ENCODE measurements around the gene GRID1.
"Not testable (repeated sequence)": the region's sequence is repeated elsewhere in the genome, so short reads cannot be mapped to it uniquely, and the experiment has no call there.

GRID1 gene

DNA sequence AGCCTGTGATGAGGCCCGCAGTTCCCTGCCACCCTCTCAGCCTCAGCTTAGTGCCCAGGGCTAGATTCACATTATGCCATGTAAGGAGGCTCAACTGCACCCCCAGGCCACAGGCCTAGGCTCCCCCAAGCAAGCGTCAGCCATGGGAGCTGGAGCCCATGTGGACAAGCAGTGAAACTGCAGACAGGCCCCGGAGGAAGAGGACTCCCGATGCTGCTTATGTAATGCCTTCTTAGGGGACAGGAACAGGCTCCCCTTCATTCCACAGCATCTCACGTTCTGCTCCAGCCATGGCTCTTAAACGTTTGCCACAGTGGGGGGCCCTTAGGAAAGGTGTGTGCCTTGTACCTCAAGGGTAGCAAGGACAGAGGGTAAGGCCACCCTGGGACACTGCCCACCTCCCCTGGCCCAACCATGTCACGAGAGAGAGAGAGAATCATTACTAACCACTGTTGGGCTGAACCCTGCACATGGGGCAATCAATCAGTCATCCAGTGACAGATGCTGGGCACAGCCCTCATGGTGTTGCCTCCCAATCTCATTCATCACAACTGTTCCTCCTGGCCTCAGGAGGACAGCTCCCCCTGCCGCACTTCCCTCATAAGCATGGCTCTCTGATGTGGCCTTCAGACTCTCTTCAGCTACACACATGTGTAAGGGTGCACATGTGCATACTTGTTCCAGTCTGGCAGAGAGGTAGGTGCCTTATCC is 263.0 kb downstream of the GRID1 start:
- DNase-seq, result peak in 1 of 4 experiments; percentile 2

DNA sequence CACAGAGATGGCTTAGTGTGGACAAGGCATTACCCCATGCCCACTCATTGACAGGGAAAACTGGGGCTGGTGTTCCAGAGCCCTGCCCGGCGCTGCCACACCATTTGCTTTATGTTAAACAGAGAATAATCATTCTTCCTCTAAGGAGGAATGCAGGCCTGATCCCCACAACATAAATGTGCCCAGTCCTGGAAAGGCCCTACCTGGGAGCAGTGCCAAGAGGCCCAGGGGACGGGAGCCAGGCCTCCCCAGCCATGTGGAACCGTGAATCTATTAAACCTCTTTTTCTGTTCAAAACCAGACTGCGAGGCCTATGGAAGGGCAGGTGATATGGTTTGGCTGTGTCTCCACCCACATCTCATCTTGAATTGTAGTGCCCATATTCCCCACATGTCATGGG is 264.1 kb downstream of the GRID1 start:
- DNase-seq, result no peak

DNA sequence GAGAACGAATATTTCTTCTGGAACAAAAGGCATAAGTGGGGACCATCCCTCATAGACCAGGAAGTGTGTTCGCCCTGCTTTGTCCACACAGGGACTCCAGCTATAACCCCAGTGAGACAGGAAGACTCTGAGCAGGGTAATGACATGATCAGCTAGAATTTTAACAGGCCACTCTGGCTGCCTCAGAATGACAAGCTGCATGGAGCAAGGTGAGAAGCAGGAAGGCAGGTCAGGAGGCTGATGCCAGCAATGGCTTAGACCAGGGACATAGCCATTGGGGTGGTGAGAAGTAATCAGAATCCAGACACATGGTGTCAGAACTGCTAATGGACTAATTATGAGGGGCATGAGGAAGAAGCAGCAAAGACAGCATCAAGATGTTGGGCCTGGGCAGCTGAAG is 264.6 kb downstream of the GRID1 start:
- DNase-seq, result no peak

DNA sequence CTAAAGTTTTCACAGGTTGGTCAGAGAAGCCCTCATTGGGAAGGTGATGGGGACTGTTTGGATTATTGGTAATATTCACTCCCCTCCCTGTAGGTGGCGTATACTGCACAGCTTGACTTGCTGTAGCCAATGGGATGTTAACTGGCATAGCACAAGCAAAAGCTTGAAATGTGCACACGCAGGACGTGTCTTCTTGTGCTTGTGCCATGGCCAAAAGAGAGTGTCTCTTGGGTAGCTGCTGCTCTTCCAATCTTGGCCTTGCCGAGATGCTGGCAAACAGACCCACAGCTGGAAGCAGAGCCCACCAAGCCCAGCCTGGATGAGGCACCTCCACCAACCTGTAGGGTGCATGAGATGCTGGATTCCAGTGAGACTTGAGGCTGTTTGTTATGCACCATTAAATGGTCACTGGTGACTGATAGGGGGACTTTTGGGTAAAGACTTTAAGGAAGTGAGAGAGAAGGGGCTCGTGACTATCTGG is 266.0 kb downstream of the GRID1 start:
- peak; percentile 43 to 75 (median 64) for DNase-seq

DNA sequence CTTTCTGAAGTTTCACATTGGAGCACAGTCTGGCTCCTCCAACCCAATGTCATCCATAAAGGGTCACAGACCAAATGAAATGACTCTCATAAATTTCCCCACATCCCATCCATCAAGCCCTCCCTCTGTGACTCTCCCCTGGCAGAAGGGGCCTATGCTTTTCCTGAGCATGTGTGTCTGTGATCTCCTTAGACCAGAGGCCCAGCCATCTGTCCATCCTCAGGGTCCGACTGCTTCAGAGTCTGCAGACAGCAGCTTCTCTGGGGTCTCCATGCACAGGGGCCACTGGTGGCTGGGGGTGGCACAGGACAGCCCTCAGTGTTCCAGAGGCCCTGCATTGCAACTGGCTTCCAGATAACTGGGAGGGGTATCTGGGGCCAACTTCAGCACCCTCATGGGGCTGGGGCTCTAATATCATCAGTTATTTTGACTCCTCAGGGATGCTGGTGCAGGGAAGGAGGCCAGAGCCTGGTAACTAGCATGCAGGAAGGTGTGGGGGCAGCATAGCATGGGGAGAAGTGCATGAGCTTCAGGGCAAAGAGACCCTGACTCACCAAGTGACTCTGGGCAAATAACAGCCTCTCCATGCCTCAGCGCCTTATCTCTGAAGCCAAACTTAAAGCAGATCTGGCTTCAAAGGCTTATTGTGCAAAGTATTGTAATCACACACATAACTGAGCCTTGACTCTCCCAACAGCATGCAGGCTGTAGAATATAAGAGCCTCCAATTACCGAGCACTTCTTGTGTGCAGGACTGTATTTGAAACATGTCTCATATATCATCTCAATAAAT is 266.9 kb downstream of the GRID1 start:
- no peak for DNase-seq

DNA sequence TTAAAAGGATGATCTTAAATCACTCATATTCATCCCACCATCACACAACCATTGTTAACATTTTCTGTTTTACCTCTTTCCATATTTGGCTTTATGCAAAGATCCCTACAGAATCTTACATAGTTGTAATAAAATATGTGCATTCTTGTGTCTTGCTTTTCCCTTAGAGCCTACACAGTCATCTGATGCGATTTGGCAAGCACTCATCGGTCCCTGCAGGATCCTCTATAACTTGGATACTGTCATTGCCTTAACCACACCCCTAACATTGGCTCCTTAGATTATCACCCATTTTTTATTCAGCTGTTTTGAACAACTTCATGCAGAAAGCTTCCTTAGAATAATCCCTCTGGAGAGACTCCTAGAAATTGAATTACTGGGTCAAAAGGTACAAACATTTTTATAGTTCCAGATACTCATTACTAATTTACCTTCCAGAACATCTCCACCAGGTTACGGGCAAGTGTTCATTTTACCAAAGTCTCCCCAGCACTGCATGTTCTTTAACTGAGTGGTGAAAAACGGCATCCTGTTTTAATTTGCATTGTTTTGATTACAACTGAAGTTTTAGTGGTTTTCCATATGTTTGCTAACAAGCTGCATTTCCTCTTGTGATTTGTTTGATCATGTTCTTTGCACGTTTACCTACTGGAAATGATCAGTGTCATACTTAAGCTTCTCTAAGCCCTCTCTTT is 268.3 kb downstream of the GRID1 start:
- no peak for DNase-seq

DNA sequence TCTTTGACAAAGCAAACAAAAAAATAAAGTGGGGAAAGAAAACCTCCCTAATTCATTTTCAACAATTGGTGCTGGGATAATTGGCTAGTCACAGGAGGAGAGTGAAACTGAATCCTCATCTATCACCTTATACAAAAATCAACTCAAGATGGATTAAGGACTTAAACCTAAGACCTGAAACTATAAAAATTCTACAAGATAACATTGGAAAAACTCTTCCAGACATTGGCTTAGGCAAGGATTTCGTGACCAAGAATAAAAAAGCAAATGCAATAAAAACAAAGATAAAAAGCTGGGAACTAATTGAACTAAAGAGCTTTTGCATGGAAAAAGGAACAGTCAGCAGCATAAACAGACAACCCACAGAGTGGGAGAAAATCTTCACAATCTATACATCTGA is 271.5 kb downstream of the GRID1 start:
- not testable (repeated sequence) for DNase-seq

DNA sequence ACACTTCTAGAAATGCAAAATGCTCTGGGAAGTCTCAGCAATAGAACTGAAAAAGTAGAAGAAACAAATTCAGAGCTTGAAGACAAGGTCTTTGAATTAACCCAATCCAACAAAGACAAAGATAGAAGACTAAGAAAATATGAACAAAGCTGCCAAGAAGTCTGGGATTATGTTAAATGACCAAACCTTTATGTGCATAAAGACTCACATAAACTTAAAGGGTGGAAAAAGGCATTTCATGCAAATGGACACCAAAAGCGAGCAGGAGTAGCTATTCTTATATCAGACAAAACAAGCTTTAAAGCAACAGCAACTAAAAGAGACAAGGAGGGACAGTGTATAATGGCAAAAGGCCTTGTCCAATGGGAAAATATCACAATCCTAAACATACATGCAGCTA is 274.3 kb downstream of the GRID1 start:
- not testable (repeated sequence) for DNase-seq

DNA sequence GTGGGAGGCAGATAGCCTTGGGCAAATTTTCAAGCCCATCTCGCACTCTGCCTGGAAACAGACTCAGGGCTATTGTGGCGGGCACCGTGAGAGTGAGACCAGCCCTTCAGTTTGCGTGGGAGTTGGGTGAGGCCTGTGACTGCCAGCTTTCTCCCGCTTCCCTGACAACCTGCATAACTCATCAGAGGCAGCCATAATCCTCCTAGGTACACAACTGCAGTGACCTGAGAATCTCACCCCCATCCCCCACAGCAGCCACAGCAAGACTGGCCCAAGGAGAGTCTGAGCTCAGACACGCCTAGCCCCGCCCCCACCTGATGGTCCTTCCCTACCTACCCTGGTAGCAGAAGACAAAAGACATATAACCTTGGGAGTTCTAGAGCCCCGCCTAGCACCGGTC is 275.4 kb downstream of the GRID1 start:
- no peak for DNase-seq

DNA sequence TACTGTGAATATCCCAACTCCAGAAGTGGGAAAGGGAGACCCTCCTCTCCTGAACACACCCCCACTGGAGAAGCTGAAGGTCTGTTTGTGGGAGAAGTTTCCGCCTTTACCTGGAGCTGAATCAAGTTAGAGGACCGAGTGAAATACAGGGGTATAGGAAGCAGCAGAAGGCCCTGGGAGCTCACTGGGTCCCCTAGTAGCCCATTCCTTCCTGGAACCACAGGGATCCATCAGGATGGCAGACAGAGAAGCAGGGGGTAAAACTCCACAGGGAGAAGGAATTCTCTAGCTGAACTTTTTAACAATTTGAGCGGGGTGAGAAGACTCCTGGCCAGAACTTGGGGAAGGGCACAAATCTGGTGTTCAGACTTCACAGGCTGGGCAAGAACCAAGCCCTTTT is 275.8 kb downstream of the GRID1 start:
- DNase-seq, result no peak

DNA sequence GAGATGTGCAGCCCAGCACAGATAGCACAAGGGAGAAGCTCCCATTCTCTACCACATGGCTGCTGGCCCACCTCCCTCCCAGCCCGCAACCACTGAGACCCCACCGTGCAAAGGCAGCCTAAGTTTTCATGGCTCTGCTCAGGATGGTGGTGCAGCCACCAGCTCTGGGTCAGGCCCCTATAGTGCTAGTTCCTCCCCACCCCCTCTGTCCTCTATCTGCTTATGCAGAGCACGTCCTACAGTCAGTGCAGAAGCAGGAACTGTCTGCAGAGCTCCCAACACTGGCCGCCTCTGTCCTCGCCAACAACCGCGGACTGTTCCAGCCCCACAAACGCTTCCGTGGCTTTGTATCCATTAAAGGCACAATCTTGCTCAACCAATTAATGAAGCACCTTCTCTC is 278.9 kb downstream of the GRID1 start:
- DNase-seq, result no peak

DNA sequence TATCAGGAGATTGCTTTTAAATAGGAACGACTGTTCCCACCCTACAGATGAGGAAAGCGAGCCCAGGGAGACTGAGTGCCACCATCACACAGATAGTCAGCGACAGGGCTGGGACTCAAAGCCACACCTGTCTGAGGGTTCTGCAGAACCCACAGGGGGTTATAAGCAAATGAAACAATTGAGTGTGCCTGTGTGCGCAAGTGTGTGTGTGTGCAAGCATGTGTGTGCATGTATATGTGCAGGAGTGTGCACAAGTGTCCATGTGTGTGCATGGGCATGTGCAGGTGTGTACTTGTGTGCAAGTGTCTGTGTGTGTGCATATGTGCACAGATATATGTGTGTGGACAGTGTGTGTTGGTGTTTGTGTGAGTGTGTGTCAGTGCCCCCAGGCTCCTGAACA is 280.2 kb downstream of the GRID1 start:
- no peak for DNase-seq

DNA sequence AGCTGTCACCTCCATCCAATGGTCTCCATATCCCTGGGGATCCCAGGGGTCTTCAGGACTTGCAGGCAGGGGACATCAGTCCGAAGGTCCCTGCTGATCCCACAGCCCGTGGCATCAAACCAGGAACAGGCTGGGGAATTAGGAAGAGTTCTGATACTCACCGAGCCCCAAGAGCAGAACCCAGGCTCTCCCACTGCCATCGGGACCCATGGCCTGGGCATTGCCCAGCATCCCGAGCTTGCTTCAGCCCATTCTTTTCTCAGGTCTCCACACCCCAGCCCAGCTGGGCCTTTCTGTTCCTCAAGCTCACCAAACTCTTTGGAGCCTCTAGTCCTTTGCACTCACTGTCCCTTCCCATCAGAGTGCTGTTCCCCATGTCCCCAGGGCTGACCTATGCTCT is 280.9 kb downstream of the GRID1 start:
- no peak for DNase-seq

DNA sequence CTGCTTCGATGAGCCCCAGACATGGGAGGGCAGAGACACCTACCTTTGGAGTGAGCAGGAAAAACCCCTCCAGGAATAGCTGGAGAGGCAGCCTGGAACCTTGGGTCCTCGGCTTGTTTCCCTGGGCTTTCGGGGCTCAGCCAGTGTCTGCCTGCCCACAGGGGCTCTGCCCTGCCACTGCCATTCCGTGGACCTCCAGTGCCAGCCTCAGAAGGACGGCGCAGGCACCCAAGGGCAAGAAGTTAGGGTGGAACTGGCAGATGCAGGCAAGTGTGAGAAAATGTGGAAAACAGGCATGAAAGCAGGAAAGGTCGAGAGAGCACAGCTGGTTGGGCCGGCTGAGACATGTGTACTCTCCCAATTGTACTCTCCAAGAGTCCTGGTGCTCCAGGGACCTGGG is 281.5 kb downstream of the GRID1 start:
- DNase-seq, result no peak

DNA sequence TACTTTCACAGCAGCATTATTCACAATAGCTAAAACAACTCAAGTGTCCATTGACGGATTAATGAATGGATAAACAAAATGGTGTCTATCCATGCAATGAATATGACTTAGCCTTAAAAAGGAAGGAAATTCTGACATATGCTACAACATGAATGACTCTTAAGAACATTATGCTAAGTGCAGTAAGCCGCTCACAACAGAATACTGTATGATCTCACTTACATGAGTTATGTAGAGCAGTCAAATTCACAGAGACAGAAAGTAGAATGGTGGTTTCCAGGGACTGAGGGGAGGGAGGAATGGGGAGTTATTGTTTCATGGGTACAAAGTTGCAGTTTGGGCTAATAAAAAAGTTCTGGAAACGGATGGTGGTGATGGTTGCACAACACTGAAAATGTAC is 282.0 kb downstream of the GRID1 start:
- no peak for DNase-seq

DNA sequence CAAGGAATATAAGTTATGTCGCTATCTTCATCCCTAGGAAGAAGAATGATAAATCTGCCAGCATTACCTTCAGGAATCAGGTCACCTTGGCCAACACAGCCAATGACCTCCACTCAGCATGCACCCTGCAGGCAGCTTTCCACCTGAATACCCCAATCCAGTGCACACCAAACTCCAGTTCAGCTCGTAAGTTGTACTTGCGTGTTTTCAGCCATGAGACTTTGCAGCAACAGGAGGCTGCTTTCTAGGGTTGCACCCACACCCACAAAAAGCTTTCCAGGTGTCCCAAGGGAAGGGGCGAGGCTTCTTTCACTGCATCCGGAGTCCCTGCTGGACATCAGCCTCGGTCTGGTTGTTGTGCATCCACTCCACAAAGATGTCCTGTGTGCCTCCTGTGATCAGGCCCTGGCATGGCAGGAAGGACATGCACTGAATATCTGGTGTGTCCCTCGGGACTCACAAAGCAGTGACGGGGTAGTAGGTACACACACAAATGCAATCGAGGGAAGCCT is 282.9 kb downstream of the GRID1 start:
- no peak for DNase-seq

DNA sequence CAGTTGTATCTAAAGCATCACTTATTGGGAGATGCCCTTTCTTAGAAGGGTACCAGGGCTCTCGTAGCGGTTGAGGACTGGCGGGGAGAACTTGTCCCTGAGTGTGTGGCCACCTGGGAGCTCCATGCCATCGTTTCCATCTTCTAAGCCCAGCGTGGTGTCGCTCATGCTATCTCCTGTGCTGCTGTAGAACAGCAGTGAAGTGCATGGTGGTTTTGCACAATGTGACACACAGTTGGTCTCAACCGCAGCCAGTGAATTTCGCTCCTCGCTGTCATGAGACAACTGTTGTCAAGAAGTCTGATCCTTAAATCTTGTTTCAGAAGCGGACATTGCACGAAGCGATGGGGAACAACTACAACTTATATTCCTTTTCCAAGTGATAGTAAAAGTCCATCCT is 283.4 kb downstream of the GRID1 start:
- DNase-seq, result no peak

DNA sequence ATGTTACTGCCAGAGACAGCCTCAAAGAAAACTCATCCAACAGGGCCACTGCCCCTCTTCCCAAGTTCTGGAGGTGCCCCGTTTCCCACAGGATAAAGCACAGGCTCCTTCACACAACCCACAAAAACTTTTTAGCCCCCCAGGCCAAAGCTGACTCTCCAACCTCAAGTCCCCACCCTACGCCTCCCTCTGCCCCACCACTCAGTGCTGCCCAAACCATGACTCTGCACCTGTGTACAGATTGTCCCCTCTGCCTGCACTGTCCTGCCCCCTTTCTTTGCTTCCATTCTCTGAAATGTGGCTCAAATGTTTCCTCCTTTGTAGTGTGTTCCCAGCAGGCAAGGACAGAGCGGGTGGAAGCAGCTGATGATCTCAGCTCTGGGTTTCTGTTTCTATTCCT is 284.0 kb downstream of the GRID1 start:
- no peak for DNase-seq

DNA sequence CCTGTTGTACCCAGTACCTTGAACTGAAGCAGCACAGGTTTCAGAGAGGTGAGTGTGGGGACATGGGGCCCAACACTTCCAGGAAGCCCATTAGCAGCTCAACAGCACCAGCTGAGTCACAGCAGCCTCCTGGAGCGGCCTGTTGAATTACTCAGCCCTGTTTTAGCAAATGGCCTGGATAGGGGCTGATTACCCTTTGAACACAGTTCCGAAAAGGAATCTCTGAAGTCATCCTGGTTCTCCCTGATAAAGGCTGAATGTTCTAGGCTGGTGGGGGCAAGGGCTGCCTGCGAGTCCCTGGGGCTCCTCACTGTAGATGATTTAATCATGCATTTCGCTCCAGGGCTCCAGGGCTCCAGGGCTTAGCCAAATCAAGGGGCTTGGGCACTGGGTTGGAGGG is 287.5 kb downstream of the GRID1 start:
- no peak for DNase-seq

DNA sequence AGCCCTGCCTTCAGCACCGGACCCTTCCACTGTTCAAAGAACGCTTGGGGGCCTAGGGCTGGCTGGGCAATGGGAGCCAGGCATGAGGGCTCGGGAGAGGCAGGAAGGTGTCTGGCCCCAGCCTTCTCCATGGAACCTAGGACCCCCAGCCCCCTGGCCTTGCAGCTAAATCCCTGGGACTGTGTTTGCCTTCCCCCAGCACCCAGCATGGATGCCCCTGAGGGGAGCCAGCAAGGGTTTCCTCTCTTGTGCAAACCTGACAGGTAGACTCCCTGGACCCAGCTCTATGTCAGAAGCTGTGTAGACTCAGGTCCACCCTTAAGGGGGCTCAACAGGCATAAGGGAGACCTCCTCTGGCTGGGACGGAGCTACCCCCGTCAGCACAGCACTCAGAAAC is 288.0 kb downstream of the GRID1 start:
- DNase-seq, result no peak

DNA sequence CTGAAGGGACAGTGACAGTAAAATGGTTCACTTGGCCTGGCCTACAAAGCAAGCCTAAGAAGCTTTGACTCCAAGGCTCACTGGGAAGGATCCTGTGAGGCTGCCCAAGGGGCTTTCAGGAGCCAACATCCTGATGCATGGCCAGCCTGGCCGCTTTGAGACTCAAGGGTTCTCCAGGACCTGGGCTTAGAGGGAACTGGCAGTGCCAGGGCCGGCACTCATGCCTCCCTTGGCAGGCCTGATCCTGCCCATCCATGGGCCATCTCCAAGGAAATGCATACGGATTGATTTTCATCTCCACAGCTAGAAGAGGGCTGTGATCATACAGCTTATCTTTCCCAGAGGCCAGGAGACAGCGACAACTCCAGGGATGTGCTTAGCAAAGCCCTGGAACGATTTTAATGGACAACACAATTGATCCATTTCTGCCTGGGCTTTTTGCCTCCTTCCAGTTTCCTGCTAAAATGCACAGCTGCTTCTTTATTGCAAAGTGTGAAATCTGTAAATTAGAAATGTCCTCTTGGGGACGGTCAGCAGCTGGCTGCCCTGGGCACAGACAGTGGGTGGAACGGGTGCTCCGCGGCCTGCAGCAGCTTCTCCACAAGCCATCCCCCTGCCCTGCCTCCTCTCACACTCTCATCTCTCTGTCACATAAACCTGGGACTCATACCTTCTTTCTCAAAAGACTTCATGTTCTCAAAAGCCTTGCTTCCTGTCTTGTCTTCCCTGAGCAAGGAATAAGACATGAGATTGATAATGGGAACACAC is 288.5 kb downstream of the GRID1 start:
- no peak for DNase-seq

DNA sequence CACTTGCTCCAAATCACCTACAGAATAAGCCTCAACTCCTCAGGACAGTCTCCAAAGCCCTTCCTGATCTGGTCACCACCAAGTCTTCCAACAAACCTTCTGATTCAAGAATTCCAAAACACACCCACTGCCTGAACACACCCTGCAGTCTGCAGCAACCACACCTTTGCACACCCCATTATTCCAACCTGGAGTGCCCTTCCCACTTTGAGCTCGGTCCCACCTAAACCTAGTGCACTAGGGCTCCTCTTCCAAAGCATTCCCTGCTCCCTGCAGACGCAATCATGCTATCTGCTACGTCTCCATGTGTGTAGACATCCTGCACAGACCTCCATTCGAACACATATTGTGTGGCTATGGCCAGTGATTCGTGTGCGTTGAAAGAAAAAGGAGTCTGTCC is 289.3 kb downstream of the GRID1 start:
- DNase-seq, result no peak

DNA sequence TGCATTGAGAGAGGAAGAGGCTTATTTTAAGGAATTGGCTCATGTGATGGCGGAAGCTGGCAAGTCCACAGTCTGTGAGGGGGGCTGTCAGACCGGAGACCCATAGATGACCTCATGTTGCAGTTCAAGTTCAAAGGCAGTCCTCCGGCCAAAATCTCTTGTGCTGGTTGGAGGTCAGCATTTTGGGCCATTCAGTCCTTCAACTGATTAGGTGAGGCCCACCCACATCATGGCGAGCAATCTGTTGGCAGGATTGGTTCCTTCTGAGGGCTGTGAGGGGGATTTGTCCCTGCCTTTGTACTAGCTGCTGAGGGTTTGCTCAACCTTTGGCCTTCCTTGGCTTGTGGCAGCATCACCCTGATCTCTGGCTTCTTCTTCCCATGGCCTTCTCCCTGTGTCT is 290.1 kb downstream of the GRID1 start:
- not testable (repeated sequence) for DNase-seq

Measured in suppressor macrophage (primary cell).